Measurements from ENCODE around the gene SIM1.

SIM1 gene

DNA sequence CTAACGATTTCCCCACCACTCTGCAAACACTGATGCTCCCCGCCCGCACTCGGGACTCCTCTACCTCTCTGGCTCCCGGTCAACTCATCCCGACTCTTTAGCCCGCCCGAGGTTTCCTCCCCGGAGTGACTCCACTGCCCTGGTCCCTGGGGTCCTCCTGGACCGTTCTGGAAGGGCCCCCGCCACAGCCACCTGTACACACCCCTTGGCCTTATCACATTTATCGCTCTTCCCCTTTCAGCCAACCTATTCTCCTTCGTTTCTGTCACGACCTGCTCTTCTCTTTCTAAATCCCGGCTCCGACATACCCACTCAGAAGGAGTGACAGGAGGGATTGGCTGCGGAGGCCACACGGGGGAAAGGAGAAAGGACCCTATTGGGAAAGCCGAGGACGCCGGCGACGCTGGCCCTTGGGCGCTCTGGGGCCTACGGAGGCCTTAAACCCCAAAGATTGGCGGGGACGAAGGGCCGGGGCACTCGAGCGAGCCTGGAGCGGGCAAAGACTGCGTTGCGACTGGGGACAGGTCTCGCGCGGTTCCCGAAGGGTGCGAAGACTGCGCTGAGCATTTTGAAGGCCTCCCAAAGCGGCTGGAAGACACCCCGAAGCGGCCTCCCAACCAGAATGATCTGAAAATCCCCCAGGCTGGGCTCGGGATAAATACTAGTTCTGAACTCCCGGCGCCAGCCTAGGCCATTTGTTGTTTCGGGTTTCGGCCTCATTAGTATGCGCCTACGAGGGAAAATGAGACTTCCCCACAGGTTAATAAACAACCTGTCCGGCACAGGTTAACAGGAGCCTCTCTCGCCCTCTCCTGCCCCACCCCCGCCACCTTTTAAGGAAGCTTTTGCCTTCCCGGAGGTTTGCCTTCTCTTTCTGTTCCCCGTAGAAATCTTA is 9.2 kb downstream of the SIM1 start:
- Histone ChIP-seq H3K36me3 (ENCODE audit: control insufficient read depth in 2 of 2, insufficient read depth in 1 of 2, low read length in 2 of 2) (no peaks in the 10 kb centered on the region), H3K9me3 (ENCODE audit: control insufficient read depth, insufficient read depth, low read depth, low read length) (peaks cover 2% of the 10 kb centered on the region; the same call in 1 of the 2 replicates), H3K27ac (ENCODE audit: extremely low read depth, low read depth, low read length) (no peak overlapping the region), H3K4me1 (ENCODE audit: control insufficient read depth, insufficient read depth, low read length) (no peaks in the 10 kb centered on the region; the same call in 1 of the 2 replicates), H3K4me3 (ENCODE audit: low read depth, low read length) (no peak overlapping the region)
- ChIA-PET CTCF (interaction anchor here (0.6 to 1.6 kb wide), 4 partner anchors 16 to 346 kb away, joined by 3 read pairs; no protein-coding TSS in a partner anchor), POLR2A (no interaction called here)
- no peak for TF ChIP-seq GFI1B (tag by site-specific recombination; IDR thresholded peaks at IDR 0.05)
- no peak for TF ChIP-seq ZNF23 (tag by site-specific recombination; IDR thresholded peaks at IDR 0.05; ENCODE audit: borderline replicate concordance)
- no peak for TF ChIP-seq ZNF777 (tag by site-specific recombination; IDR thresholded peaks at IDR 0.05; ENCODE audit: borderline replicate concordance)
- TF ChIP-seq SCRT2 (tag by site-specific recombination; IDR thresholded peaks at IDR 0.05), result no peak
- no peak for TF ChIP-seq ZNF280C (tag by site-specific recombination; IDR thresholded peaks at IDR 0.05)
- TF ChIP-seq ZNF48 (tag by site-specific recombination; IDR thresholded peaks at IDR 0.05), result no peak
- no peak for TF ChIP-seq ZNF654 (tag by site-specific recombination; IDR thresholded peaks at IDR 0.05; ENCODE audit: low read depth)
- no peak for TF ChIP-seq ZNF26 (tag by site-specific recombination; IDR thresholded peaks at IDR 0.05)
- no peak for TF ChIP-seq ZBTB49 (tag by site-specific recombination; IDR thresholded peaks at IDR 0.05; ENCODE audit: low read depth)
- TF ChIP-seq ZNF341 (tag by site-specific recombination; IDR thresholded peaks at IDR 0.05; ENCODE audit: low read depth), result no peak
- TF ChIP-seq ZNF670 (tag by site-specific recombination; IDR thresholded peaks at IDR 0.05; ENCODE audit: low read depth), result no peak
- TF ChIP-seq ZBTB17 (tag by site-specific recombination; IDR thresholded peaks at IDR 0.05), result no peak
- TF ChIP-seq, protein P1, sequence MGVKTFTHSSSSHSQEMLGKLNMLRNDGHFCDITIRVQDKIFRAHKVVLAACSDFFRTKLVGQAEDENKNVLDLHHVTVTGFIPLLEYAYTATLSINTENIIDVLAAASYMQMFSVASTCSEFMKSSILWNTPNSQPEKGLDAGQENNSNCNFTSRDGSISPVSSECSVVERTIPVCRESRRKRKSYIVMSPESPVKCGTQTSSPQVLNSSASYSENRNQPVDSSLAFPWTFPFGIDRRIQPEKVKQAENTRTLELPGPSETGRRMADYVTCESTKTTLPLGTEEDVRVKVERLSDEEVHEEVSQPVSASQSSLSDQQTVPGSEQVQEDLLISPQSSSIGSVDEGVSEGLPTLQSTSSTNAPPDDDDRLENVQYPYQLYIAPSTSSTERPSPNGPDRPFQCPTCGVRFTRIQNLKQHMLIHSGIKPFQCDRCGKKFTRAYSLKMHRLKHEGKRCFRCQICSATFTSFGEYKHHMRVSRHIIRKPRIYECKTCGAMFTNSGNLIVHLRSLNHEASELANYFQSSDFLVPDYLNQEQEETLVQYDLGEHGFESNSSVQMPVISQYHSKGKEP (tag by site-specific recombination; IDR thresholded peaks at IDR 0.05), result no peak
- TF ChIP-seq RBAK (tag by site-specific recombination; IDR thresholded peaks at IDR 0.05), result no peak
- TF ChIP-seq ZNF837 (tag by site-specific recombination; IDR thresholded peaks at IDR 0.05), result no peak
- TF ChIP-seq ZNF785 (tag by site-specific recombination; IDR thresholded peaks at IDR 0.05), result no peak
- TF ChIP-seq ZBTB20 (tag by site-specific recombination; IDR thresholded peaks at IDR 0.05), result no peak
- TF ChIP-seq ZNF140 (tag by site-specific recombination; IDR thresholded peaks at IDR 0.05), result no peak

All from HEK293 (cell line).